ENCODE data around the gene C3orf49.

The C3orf49 gene

GRCh38 chr3:63861306-63861705 is 42.2 kb downstream of the C3orf49 start:
- no peak for TF ChIP-seq CTCF (IDR thresholded peaks at IDR 0.05; ENCODE audit: low read depth, low read length)
- H3K4me3 ChIP-seq (ENCODE audit: low read depth, low read length), result no peak overlapping the region

GRCh38 chr3:63862804-63863149 is 43.7 kb downstream of the C3orf49 start:
- H3K4me3 ChIP-seq (ENCODE audit: low read depth, low read length), result peak overlapping the region; percentile 89
- no peak for TF ChIP-seq CTCF (IDR thresholded peaks at IDR 0.05; ENCODE audit: low read depth, low read length)

- TF ChIP-seq CTCF (IDR thresholded peaks at IDR 0.05; ENCODE audit: low read depth, low read length), result no peak
- peak within 1 kb of the TSS; percentile 89 for H3K4me3 ChIP-seq (ENCODE audit: low read depth, low read length)
Observed at GRCh38 chr3:63863150-63864007, 44.3 kb downstream of the C3orf49 start, which contains the start of the genes ATXN7 and THOC7. Gene ATXN7 (plus strand): TSS chr3:63863867. CDS start chr3:63912599, 48,732 bp downstream. Gene THOC7 (minus strand): TSS chr3:63863805. CDS start chr3:63863790, 15 bp downstream.

- H3K4me3 ChIP-seq (ENCODE audit: low read depth, low read length), result peak overlapping the region; percentile 83
- TF ChIP-seq CTCF (IDR thresholded peaks at IDR 0.05; ENCODE audit: low read depth, low read length), result no peak
Observed at GRCh38 chr3:63864008-63864964, 45.2 kb downstream of the C3orf49 start.

GRCh38 chr3:63864965-63865327 is 45.8 kb downstream of the C3orf49 start:
- H3K4me3 ChIP-seq (ENCODE audit: low read depth, low read length), result peak overlapping the region; percentile 83
- no peak for TF ChIP-seq CTCF (IDR thresholded peaks at IDR 0.05; ENCODE audit: low read depth, low read length)

- H3K4me3 ChIP-seq (ENCODE audit: low read depth, low read length), result no peak overlapping the region
- TF ChIP-seq CTCF (IDR thresholded peaks at IDR 0.05; ENCODE audit: low read depth, low read length), result no peak
Observed at GRCh38 chr3:63867225-63867624, 48.1 kb downstream of the C3orf49 start.
